ENCODE results near the gene PRSS38. TPM values are rescaled to one million over a fixed set of nuclear protein-coding genes. Genes with fewer than 3 reads are reported as not detected.
"Not testable (repeated sequence)": the region's sequence is repeated elsewhere in the genome, so short reads cannot be mapped to it uniquely, and the experiment has no call there.

The PRSS38 gene
- total and polyA plus RNA-seq, 2 experiments from 2014 or later = not detected

GRCh38 chr1:227844320-227845146, 29.1 kb downstream of the PRSS38 start:
- no peak for DNase-seq (ENCODE audit: low read depth in 1 of 2, low spot score in 1 of 2)
- no peaks in the 10 kb centered on the region for H3K4me1 ChIP-seq (ENCODE audit: low read depth)
- no peaks in the 10 kb centered on the region for H3K27me3 ChIP-seq
- H3K36me3 ChIP-seq = no peaks in the 10 kb centered on the region
- H3K27ac ChIP-seq = no peak overlapping the region
- no peaks in the 10 kb centered on the region for H3K9me3 ChIP-seq (ENCODE audit: low read depth)
- no peak for TF ChIP-seq CTCF (IDR thresholded peaks at IDR 0.05; ENCODE audit: low read depth, low read length)
- H3K4me3 ChIP-seq = no peak overlapping the region

- DNase-seq (ENCODE audit: low read depth in 1 of 2, low spot score in 1 of 2) = no peak
- Histone ChIP-seq H3K4me3 (no peak overlapping the region), H3K9me3 (ENCODE audit: low read depth) (no peaks in the 10 kb centered on the region), H3K27me3 (no peaks in the 10 kb centered on the region), H3K4me1 (ENCODE audit: low read depth) (no peaks in the 10 kb centered on the region), H3K27ac (no peak overlapping the region), H3K36me3 (no peaks in the 10 kb centered on the region)
- TF ChIP-seq CTCF (IDR thresholded peaks at IDR 0.05; ENCODE audit: low read depth, low read length) = no peak
These were observed 29.6 kb downstream of the PRSS38 start for GRCh38 chr1:227845147-227845458.

- TF ChIP-seq CTCF (IDR thresholded peaks at IDR 0.05; ENCODE audit: low read depth, low read length) = no peak
- no peaks in the 10 kb centered on the region for H3K27me3 ChIP-seq
- H3K4me1 ChIP-seq (ENCODE audit: low read depth) = no peaks in the 10 kb centered on the region
- H3K36me3 ChIP-seq = no peaks in the 10 kb centered on the region
- H3K27ac ChIP-seq = no peak overlapping the region
- DNase-seq (ENCODE audit: low read depth in 1 of 2, low spot score in 1 of 2) = no peak
- no peaks in the 10 kb centered on the region for H3K9me3 ChIP-seq (ENCODE audit: low read depth)
- H3K4me3 ChIP-seq = no peak overlapping the region
These were observed 30.0 kb downstream of the PRSS38 start for GRCh38 chr1:227845519-227845918.

- no peak for DNase-seq (ENCODE audit: low read depth in 1 of 2, low spot score in 1 of 2)
- Histone ChIP-seq H3K4me3 (no peak overlapping the region), H3K9me3 (ENCODE audit: low read depth) (no peaks in the 10 kb centered on the region), H3K27ac (no peak overlapping the region), H3K36me3 (no peaks in the 10 kb centered on the region), H3K27me3 (no peaks in the 10 kb centered on the region), H3K4me1 (ENCODE audit: low read depth) (no peaks in the 10 kb centered on the region)
- no peak for TF ChIP-seq CTCF (IDR thresholded peaks at IDR 0.05; ENCODE audit: low read depth, low read length)
These were observed 30.9 kb downstream of the PRSS38 start for GRCh38 chr1:227846265-227846858.

- not testable (repeated sequence) for H3K4me1 ChIP-seq (ENCODE audit: low read depth); H3K4me3 ChIP-seq; H3K36me3 ChIP-seq; DNase-seq (ENCODE audit: low read depth in 1 of 2, low spot score in 1 of 2); H3K27ac ChIP-seq; H3K9me3 ChIP-seq (ENCODE audit: low read depth); H3K27me3 ChIP-seq
These were observed 31.6 kb downstream of the PRSS38 start for GRCh38 chr1:227847046-227847445.

GRCh38 chr1:227848430-227848932, 33.0 kb downstream of the PRSS38 start:
- H3K27me3 ChIP-seq = no peaks in the 10 kb centered on the region
- H3K4me3 ChIP-seq = no peak overlapping the region
- no peaks in the 10 kb centered on the region for H3K4me1 ChIP-seq (ENCODE audit: low read depth)
- no peaks in the 10 kb centered on the region for H3K9me3 ChIP-seq (ENCODE audit: low read depth)
- H3K36me3 ChIP-seq = no peaks in the 10 kb centered on the region
- H3K27ac ChIP-seq = no peak overlapping the region
- no peak for DNase-seq (ENCODE audit: low read depth in 1 of 2, low spot score in 1 of 2)
- no peak for TF ChIP-seq CTCF (IDR thresholded peaks at IDR 0.05; ENCODE audit: low read depth, low read length)
